ENCODE data around the gene GMFB. TPM values are rescaled to one million over a fixed set of nuclear protein-coding genes. Genes with fewer than 3 reads are reported as not detected.

GMFB gene
- total RNA-seq, 1 experiment from 2014 or later, result 63.7 TPM

GRCh38 chr14:54488646-54489317 lies at the start of gene GMFB (continued):
- peak; percentile 94 for TF ChIP-seq USF1 (CRISPR knock-in tag; IDR thresholded peaks at IDR 0.05)
- TF ChIP-seq KAT7 (CRISPR knock-in tag; IDR thresholded peaks at IDR 0.05; ENCODE audit: borderline replicate concordance), result 0 out of 2 replicates have a peak, but pooled peaks have one; percentile 53
- TF ChIP-seq GABPB1 (CRISPR knock-in tag; IDR thresholded peaks at IDR 0.05), result peak; percentile 54; the same call in 1 of the 2 replicates
- no peak for TF ChIP-seq RORB (CRISPR knock-in tag; IDR thresholded peaks at IDR 0.05)
- TF ChIP-seq NR3C1 (CRISPR knock-in tag; conservative IDR thresholded peaks at IDR 0.05; ENCODE audit: low read depth), result 0 out of 2 replicates have a peak, but pooled peaks have one; percentile 23
- no peak for TF ChIP-seq ZNF219 (CRISPR knock-in tag; IDR thresholded peaks at IDR 0.05; ENCODE audit: borderline replicate concordance)
- TF ChIP-seq CREB1 (CRISPR knock-in tag; IDR thresholded peaks at IDR 0.05), result no peak
- TF ChIP-seq GRHL2 (CRISPR knock-in tag; IDR thresholded peaks at IDR 0.05; ENCODE audit: insufficient replicate concordance, severe bottlenecking), result no peak
- no peak for TF ChIP-seq SOX15 (CRISPR knock-in tag; IDR thresholded peaks at IDR 0.05)
- TF ChIP-seq NFE2L1 (CRISPR knock-in tag; IDR thresholded peaks at IDR 0.05), result no peak
- TF ChIP-seq SP1 (CRISPR knock-in tag; conservative IDR thresholded peaks at IDR 0.05), result peak; percentile 44; the same call in 1 of the 2 replicates
- TF ChIP-seq SMAD3 (CRISPR knock-in tag; IDR thresholded peaks at IDR 0.05; ENCODE audit: borderline replicate concordance), result no peak
- TF ChIP-seq USF2 (CRISPR knock-in tag; IDR thresholded peaks at IDR 0.05), result peak; percentile 95
- no peak for TF ChIP-seq MLX (CRISPR knock-in tag; IDR thresholded peaks at IDR 0.05)
- peak; percentile 48; the same call in 1 of the 2 replicates for TF ChIP-seq ESRRA (CRISPR knock-in tag; IDR thresholded peaks at IDR 0.05; ENCODE audit: borderline replicate concordance)
- TF ChIP-seq OVOL2 (CRISPR knock-in tag; IDR thresholded peaks at IDR 0.05; ENCODE audit: borderline replicate concordance), result no peak
- no peak for TF ChIP-seq EMX1 (CRISPR knock-in tag; IDR thresholded peaks at IDR 0.05)
- 0 out of 2 replicates have a peak, but pooled peaks have one; percentile 48 for TF ChIP-seq ELF4 (CRISPR knock-in tag; IDR thresholded peaks at IDR 0.05; ENCODE audit: low read depth)
- no peak for TF ChIP-seq JAZF1 (CRISPR knock-in tag; IDR thresholded peaks at IDR 0.05)
- no peak for TF ChIP-seq ZNF416 (CRISPR knock-in tag; IDR thresholded peaks at IDR 0.05)
- peak; percentile 90 for TF ChIP-seq PRDM15 (CRISPR knock-in tag; IDR thresholded peaks at IDR 0.05)
- TF ChIP-seq FOXK1 (CRISPR knock-in tag; IDR thresholded peaks at IDR 0.05), result peak; percentile 55; the same call in 1 of the 2 replicates
- no peak for TF ChIP-seq NR1H2 (CRISPR knock-in tag; IDR thresholded peaks at IDR 0.05)
- TF ChIP-seq PRRX2 (CRISPR knock-in tag; IDR thresholded peaks at IDR 0.05), result no peak
- no peak for TF ChIP-seq FOXJ3 (CRISPR knock-in tag; IDR thresholded peaks at IDR 0.05; ENCODE audit: borderline replicate concordance)
- TF ChIP-seq, protein P1, sequence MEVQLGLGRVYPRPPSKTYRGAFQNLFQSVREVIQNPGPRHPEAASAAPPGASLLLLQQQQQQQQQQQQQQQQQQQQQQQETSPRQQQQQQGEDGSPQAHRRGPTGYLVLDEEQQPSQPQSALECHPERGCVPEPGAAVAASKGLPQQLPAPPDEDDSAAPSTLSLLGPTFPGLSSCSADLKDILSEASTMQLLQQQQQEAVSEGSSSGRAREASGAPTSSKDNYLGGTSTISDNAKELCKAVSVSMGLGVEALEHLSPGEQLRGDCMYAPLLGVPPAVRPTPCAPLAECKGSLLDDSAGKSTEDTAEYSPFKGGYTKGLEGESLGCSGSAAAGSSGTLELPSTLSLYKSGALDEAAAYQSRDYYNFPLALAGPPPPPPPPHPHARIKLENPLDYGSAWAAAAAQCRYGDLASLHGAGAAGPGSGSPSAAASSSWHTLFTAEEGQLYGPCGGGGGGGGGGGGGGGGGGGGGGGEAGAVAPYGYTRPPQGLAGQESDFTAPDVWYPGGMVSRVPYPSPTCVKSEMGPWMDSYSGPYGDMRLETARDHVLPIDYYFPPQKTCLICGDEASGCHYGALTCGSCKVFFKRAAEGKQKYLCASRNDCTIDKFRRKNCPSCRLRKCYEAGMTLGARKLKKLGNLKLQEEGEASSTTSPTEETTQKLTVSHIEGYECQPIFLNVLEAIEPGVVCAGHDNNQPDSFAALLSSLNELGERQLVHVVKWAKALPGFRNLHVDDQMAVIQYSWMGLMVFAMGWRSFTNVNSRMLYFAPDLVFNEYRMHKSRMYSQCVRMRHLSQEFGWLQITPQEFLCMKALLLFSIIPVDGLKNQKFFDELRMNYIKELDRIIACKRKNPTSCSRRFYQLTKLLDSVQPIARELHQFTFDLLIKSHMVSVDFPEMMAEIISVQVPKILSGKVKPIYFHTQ (CRISPR knock-in tag; IDR thresholded peaks at IDR 0.05), result no peak
- TF ChIP-seq ZNF423 (CRISPR knock-in tag; IDR thresholded peaks at IDR 0.05), result no peak

Measured in WTC11 (cell line).